GM04503 (cell line): Measurements from ENCODE around the gene FASTKD1.

Source experiments
- DNase-seq: peaks from one replicate; pipeline ENCODE4 v3.0.0-alpha.2; 2012; ENCODE audit warnings: low read depth

The FASTKD1 gene

DNA sequence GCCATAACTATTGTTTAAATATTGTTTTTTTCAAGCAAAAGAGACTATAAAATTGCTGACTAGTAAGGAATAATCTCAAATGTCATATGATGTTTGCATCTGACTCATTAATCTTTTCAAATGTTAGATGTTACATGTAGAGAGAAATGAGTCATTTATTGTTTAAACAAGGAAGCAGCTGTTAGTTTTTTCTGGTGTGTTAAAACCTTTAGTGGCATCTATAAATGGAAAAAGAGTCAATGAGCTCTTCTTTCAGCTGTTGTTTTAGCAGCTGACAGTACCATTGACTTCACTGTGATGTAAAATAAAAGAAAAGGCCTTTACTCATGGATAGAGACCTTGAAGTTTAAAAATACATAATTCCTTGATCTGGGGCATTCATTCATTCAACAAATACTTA lies 66.0 kb downstream of the FASTKD1 start:
- peak; percentile 5 for DNase-seq

GRCh38 chr2:169504651-169505050 lies 69.0 kb downstream of the FASTKD1 start:
- no peak for DNase-seq

GRCh38 chr2:169495310-169495928 lies 78.2 kb downstream of the FASTKD1 start:
- no peak for DNase-seq

DNA sequence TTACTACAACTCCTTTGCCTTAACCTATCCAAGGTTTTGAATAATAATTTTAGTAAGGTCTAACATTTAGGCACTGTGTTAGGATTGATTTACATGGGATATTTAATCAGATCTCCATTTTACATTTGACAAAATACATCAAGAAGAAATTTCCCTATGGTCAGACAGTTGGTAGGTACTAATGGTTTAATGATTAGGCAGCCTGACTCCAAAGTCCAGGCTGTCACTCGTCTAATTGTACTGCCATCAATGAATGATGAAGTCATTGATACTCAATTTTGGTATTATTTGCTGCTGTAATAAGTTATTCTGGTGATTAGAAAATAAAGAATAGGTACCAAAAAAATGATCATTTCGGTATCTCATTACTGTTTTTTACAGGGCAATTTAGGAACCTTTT lies 80.3 kb downstream of the FASTKD1 start:
- no peak for DNase-seq

GRCh38 chr2:169491378-169491777 lies 82.3 kb downstream of the FASTKD1 start:
- no peak for DNase-seq

GRCh38 chr2:169490834-169491233 lies 82.8 kb downstream of the FASTKD1 start:
- DNase-seq, result no peak

GRCh38 chr2:169486487-169486886 lies 87.2 kb downstream of the FASTKD1 start:
- DNase-seq, result no peak

DNA sequence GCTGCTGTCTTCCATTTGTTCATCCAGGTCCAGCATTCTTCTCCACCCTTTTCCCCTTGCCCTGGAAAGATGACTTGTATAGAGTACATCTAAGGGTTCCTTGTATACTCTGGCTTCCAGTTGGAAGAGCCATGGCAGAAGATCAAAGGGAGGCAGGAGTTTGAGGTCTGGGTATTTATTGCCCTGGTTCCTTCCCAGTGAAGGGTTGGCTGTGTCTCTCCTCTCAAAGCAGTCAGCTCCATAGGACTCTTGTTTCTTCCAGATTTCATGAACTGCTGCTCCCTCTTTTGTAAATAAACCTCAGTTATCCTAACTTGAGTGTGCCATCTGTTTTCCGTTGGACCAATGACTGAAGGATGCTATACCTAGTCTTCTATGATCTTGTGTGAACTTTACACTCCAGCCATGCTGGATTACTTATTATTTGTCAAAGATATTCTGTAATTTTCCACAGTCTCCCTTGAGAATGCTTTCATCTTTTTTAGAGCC lies 88.0 kb downstream of the FASTKD1 start:
- no peak for DNase-seq

DNA sequence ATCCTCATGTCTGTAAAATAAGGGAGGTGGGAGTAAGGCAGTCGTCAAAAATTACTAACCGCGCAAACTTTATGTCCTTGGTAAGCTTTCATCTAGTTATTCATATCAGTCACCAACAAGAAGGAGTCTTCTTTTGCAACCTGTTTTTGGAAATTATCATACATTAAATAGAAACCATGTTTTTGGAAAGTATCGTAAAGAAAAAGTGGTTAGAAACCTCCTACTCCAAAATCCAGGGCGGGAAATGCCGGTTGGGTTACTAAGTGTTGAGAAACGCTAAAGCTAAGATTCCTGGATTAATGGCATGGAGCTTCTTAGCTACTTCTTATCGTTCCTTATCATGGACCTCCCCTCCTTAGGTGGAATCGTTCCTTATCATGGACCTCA lies 93.6 kb downstream of the FASTKD1 start:
- no peak for DNase-seq
